Measurements from ENCODE around the gene TEX2. TPM values are rescaled to one million over a fixed set of nuclear protein-coding genes. Genes with fewer than 3 reads are reported as not detected.
A peak's percentile ranks its signal among the peaks of the same experiment; 100 is the strongest.

TEX2 gene
- polyA plus RNA-seq, 3 donors = 6.5 to 8.7 (median 7.8) TPM

DNA sequence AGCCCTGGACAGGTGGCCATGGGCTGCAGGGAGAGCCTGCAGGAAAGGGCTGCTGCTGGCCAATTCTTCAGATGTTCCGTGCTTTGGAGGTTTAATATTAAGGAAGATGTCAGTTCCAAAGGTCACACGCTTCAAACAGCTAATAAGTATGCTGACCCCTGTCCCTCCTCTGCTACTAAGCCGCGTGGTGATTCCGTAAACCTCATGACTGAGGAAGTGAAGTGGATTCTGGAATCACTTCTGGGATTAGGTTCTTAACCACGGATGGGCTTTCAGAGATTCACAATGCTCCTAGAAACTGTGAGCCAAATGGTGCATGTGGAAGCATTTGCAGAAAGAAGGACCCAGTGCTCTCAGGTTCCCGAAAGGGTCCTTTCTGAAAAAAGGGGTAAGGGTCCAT lies 104.7 kb downstream of the TEX2 start:
- no peak overlapping the region for H2AFZ ChIP-seq (ENCODE audit: insufficient read depth, low read depth, low read length, poor library complexity, severe bottlenecking)
- no peak overlapping the region for H3K27ac ChIP-seq (ENCODE audit: low read depth in 1 of 2, low read length in 2 of 2)
- H3K9me3 Mint-ChIP-seq = no peaks in the 10 kb centered on the region
- H3K79me2 ChIP-seq (ENCODE audit: insufficient read depth, low read length) = no peaks in the 10 kb centered on the region
- TF ChIP-seq, protein P1, sequence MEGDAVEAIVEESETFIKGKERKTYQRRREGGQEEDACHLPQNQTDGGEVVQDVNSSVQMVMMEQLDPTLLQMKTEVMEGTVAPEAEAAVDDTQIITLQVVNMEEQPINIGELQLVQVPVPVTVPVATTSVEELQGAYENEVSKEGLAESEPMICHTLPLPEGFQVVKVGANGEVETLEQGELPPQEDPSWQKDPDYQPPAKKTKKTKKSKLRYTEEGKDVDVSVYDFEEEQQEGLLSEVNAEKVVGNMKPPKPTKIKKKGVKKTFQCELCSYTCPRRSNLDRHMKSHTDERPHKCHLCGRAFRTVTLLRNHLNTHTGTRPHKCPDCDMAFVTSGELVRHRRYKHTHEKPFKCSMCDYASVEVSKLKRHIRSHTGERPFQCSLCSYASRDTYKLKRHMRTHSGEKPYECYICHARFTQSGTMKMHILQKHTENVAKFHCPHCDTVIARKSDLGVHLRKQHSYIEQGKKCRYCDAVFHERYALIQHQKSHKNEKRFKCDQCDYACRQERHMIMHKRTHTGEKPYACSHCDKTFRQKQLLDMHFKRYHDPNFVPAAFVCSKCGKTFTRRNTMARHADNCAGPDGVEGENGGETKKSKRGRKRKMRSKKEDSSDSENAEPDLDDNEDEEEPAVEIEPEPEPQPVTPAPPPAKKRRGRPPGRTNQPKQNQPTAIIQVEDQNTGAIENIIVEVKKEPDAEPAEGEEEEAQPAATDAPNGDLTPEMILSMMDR (IDR thresholded peaks at IDR 0.05) = no peak
- H3K27me3 Mint-ChIP-seq (ENCODE audit: low read depth in 3 of 3) = no peaks in the 10 kb centered on the region
- no peak overlapping the region for H3K9ac ChIP-seq (ENCODE audit: insufficient read depth, low read length, poor library complexity, severe bottlenecking)
- no peak overlapping the region for H3K4me3 ChIP-seq (replicated peaks in 1 of 3; ENCODE audit: low read depth in 2 of 3, low read length in 3 of 3)
- H3K27ac Mint-ChIP-seq = peak overlapping the region in 1 of 7 donors; percentile 25
- DNase-seq = no peak
- no peaks in the 10 kb centered on the region for H4K20me1 ChIP-seq (ENCODE audit: insufficient read depth, low read length)
- intact Hi-C loops (cut with micrococcal nuclease) = no loop called here
- H3K36me3 Mint-ChIP-seq = peaks cover 52 to 56% of the 10 kb centered on the region in 2 donors
- H3K4me2 ChIP-seq (replicated peaks; ENCODE audit: extremely low read depth, low read length, poor library complexity, severe bottlenecking) = no peak overlapping the region
- no peaks in the 10 kb centered on the region for H3K9me3 ChIP-seq (replicated peaks in 1 of 2; ENCODE audit: control insufficient read depth in 1 of 2, insufficient read depth in 1 of 2, low read length in 2 of 2)
- H3K4me1 Mint-ChIP-seq = peaks cover 18% of the 10 kb centered on the region
- no peaks in the 10 kb centered on the region for H3K27me3 ChIP-seq (ENCODE audit: control insufficient read depth in 2 of 2, insufficient read depth in 2 of 2, low read length in 2 of 2)
- H3K36me3 ChIP-seq (replicated peaks in 1 of 2; ENCODE audit: control insufficient read depth in 1 of 2, insufficient read depth in 2 of 2, low read length in 2 of 2) = peaks cover 22 to 86% of the 10 kb centered on the region in 2 donors
- WGBS (ENCODE audit: insufficient coverage) = 100% methylated on average over 1 of the region's 7 CpGs
- peaks cover 12 to 17% of the 10 kb centered on the region in 2 donors for H3K4me1 ChIP-seq (ENCODE audit: control insufficient read depth in 1 of 2, insufficient read depth in 2 of 2, low read length in 2 of 2)
- no peak overlapping the region for H3K4me3 Mint-ChIP-seq

DNA sequence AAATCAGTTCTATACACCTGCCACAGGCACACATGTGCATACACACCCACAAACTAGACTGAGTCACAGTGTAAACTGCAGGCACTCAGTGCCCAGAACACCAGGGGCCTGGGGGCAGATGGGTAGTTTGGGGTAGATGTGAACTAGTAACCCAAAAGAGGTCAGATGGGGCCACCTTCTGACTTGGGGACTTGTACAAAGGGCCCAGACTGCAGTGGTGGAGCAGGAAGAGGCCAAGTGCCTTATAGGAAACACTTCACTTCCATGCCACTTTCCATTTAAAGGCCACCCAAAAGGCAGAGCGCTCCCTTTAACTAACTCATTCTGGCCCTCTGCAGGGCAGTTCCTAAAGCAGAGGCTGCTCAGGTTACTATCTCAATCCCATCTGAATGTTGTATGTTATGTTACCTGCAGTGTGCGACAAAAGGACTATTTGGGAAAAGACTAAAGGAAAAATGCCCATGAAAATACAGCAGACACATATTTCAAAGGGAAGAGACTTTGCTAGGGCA lies 105.3 kb downstream of the TEX2 start:
- intact Hi-C loops (cut with micrococcal nuclease) = no loop called here
- Histone ChIP-seq H3K27me3 (ENCODE audit: control insufficient read depth in 2 of 2, insufficient read depth in 2 of 2, low read length in 2 of 2) (no peaks in the 10 kb centered on the region), H3K79me2 (ENCODE audit: insufficient read depth, low read length) (no peaks in the 10 kb centered on the region), H3K36me3 (replicated peaks in 1 of 2; ENCODE audit: control insufficient read depth in 1 of 2, insufficient read depth in 2 of 2, low read length in 2 of 2) (peaks cover 29 to 88% of the 10 kb centered on the region in 2 donors), H3K4me2 (replicated peaks; ENCODE audit: extremely low read depth, low read length, poor library complexity, severe bottlenecking) (no peak overlapping the region), H3K9me3 (replicated peaks in 1 of 2; ENCODE audit: control insufficient read depth in 1 of 2, insufficient read depth in 1 of 2, low read length in 2 of 2) (no peaks in the 10 kb centered on the region), H3K27ac (ENCODE audit: low read depth in 1 of 2, low read length in 2 of 2) (peak overlapping the region in 1 of 2 donors; percentile 20), H3K4me1 (ENCODE audit: control insufficient read depth in 1 of 2, insufficient read depth in 2 of 2, low read length in 2 of 2) (peaks cover 12 to 17% of the 10 kb centered on the region in 2 donors), H4K20me1 (ENCODE audit: insufficient read depth, low read length) (no peaks in the 10 kb centered on the region), H3K4me3 (replicated peaks in 1 of 3; ENCODE audit: low read depth in 2 of 3, low read length in 3 of 3) (no peak overlapping the region), H2AFZ (ENCODE audit: insufficient read depth, low read depth, low read length, poor library complexity, severe bottlenecking) (no peak overlapping the region), H3K9ac (ENCODE audit: insufficient read depth, low read length, poor library complexity, severe bottlenecking) (no peak overlapping the region)
- peaks cover 18% of the 10 kb centered on the region for H3K4me1 Mint-ChIP-seq
- peak overlapping the region in 2 of 7 donors; percentile 27 to 39 for H3K27ac Mint-ChIP-seq
- TF ChIP-seq, protein P1 (IDR thresholded peaks at IDR 0.05) = no peak
- H3K27me3 Mint-ChIP-seq (ENCODE audit: low read depth in 3 of 3) = no peaks in the 10 kb centered on the region
- no peak overlapping the region for H3K4me3 Mint-ChIP-seq
- no peak for DNase-seq
- WGBS (ENCODE audit: insufficient coverage) = no CpG with 5 or more reads among the region's 2 CpGs
- peaks cover 57% of the 10 kb centered on the region in 2 donors for H3K36me3 Mint-ChIP-seq
- no peaks in the 10 kb centered on the region for H3K9me3 Mint-ChIP-seq

Measured in CD14-positive monocyte (primary cell).